Measurements from ENCODE around the gene PPP1R9B. TPM values are rescaled to one million over a fixed set of nuclear protein-coding genes. Genes with fewer than 3 reads are reported as not detected.

PPP1R9B gene
- total and polyA plus RNA-seq, 2 of the 8 experiments (the other 6 are each of a cell fraction or from before 2014, with no cell fraction given): 5.2 to 13.1 TPM

GRCh38 chr17:50146927-50147665 lies 3.4 kb downstream of the PPP1R9B start (continued):
- no peak for TF ChIP-seq KDM5A (IDR thresholded peaks at IDR 0.05; ENCODE audit: low read length)
